ENCODE data around the gene RMP24.

The RMP24 gene

DNA sequence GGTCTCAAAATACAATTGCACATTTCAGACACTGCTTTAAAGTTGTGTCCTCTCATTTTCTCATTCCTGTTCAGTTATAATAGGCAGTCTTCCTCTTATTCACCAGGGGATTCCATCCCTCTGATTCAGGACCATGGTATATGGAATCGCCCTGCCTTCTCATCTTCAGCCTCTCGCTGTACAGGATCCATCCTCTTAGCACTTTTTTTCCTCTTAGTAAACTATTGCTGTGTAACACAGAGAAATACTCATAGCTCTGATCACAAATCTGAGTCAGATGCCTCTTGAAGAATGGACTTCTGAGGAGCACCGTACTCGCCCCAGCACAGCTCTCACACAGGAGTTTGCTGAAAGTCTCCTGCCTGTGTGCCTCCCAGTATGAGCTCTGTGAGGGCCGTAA lies 11.3 kb downstream of the RMP24 start:
- TF ChIP-seq, protein P1, sequence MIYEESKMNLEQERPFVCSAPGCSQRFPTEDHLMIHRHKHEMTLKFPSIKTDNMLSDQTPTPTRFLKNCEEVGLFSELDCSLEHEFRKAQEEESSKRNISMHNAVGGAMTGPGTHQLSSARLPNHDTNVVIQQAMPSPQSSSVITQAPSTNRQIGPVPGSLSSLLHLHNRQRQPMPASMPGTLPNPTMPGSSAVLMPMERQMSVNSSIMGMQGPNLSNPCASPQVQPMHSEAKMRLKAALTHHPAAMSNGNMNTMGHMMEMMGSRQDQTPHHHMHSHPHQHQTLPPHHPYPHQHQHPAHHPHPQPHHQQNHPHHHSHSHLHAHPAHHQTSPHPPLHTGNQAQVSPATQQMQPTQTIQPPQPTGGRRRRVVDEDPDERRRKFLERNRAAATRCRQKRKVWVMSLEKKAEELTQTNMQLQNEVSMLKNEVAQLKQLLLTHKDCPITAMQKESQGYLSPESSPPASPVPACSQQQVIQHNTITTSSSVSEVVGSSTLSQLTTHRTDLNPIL (CRISPR knock-in tag; IDR thresholded peaks at IDR 0.05; ENCODE audit: low read depth), result no peak
- TF ChIP-seq TCF4 (CRISPR knock-in tag; IDR thresholded peaks at IDR 0.05; ENCODE audit: borderline replicate concordance), result no peak
- TF ChIP-seq PPARA (CRISPR knock-in tag; IDR thresholded peaks at IDR 0.05; ENCODE audit: borderline replicate concordance), result no peak
- TF ChIP-seq ZNF565 (CRISPR knock-in tag; conservative IDR thresholded peaks at IDR 0.05; ENCODE audit: low read depth), result no peak
- TF ChIP-seq CSDC2 (CRISPR knock-in tag; IDR thresholded peaks at IDR 0.05), result no peak
- TF ChIP-seq OSR1 (CRISPR knock-in tag; IDR thresholded peaks at IDR 0.05), result no peak
- TF ChIP-seq, protein P2, sequence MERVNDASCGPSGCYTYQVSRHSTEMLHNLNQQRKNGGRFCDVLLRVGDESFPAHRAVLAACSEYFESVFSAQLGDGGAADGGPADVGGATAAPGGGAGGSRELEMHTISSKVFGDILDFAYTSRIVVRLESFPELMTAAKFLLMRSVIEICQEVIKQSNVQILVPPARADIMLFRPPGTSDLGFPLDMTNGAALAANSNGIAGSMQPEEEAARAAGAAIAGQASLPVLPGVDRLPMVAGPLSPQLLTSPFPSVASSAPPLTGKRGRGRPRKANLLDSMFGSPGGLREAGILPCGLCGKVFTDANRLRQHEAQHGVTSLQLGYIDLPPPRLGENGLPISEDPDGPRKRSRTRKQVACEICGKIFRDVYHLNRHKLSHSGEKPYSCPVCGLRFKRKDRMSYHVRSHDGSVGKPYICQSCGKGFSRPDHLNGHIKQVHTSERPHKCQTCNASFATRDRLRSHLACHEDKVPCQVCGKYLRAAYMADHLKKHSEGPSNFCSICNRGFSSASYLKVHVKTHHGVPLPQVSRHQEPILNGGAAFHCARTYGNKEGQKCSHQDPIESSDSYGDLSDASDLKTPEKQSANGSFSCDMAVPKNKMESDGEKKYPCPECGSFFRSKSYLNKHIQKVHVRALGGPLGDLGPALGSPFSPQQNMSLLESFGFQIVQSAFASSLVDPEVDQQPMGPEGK (CRISPR knock-in tag; IDR thresholded peaks at IDR 0.05; ENCODE audit: borderline replicate concordance), result no peak
- TF ChIP-seq ZNF70 (CRISPR knock-in tag; IDR thresholded peaks at IDR 0.05), result no peak
- no peak for TF ChIP-seq RARB (CRISPR knock-in tag; IDR thresholded peaks at IDR 0.05)
- TF ChIP-seq ZNF8 (CRISPR knock-in tag; IDR thresholded peaks at IDR 0.05), result no peak
- no peak for TF ChIP-seq ZFP3 (CRISPR knock-in tag; IDR thresholded peaks at IDR 0.05)
- TF ChIP-seq ESRRG (CRISPR knock-in tag; IDR thresholded peaks at IDR 0.05), result no peak
- no peak for TF ChIP-seq GLIS3 (CRISPR knock-in tag; IDR thresholded peaks at IDR 0.05)
- no peak for TF ChIP-seq ISL1 (CRISPR knock-in tag; IDR thresholded peaks at IDR 0.05)

DNA sequence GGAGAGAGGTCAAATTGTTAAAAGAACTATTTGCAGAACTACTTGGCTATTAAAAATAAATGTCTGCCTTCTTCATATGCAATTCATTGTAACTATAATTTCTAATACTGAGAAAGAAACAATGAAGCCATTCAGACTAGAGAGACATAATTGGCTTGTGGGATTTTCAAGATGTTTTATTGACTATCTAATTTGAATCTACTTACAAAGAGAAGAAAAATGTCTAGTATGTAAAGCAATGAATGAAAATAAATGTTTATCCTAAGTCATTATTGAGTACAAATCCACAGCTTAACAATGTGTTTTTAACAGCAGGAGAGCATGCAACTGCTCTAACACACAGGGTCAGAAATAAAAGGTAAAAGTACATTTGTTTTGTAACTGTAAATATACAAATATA lies 19.2 kb downstream of the RMP24 start:
- ATAC-seq, result no peak
- TF ChIP-seq, protein P3, sequence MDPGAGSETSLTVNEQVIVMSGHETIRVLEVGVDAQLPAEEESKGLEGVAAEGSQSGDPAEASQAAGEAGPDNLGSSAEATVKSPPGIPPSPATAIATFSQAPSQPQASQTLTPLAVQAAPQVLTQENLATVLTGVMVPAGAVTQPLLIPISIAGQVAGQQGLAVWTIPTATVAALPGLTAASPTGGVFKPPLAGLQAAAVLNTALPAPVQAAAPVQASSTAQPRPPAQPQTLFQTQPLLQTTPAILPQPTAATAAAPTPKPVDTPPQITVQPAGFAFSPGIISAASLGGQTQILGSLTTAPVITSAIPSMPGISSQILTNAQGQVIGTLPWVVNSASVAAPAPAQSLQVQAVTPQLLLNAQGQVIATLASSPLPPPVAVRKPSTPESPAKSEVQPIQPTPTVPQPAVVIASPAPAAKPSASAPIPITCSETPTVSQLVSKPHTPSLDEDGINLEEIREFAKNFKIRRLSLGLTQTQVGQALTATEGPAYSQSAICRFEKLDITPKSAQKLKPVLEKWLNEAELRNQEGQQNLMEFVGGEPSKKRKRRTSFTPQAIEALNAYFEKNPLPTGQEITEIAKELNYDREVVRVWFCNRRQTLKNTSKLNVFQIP (CRISPR knock-in tag; IDR thresholded peaks at IDR 0.05; ENCODE audit: borderline replicate concordance, low read depth), result no peak

More for the DNA sequence above, 11.3 kb downstream of the RMP24 start:
- peak; percentile 70 for ATAC-seq

DNA sequence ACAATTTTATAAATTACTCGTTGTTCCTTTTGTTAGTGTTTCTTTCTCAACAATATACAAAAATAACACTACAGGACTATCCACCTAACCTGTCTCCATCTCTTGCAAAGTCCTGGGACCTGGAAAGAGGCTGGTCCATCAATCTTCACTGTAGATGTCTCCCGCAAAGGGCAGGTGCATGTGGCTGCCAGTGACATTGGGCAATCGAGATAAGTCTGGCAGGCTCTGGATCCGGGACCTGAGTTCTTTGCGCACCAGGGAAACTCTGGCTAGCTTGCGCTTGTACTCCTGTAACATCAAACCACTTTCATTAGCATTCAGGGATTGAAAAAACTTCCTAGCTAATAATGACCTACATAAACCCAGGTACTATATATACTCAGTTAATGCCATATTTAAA lies 20.5 kb downstream of the RMP24 start:
- no peak for ATAC-seq
- TF ChIP-seq GLIS3 (CRISPR knock-in tag; IDR thresholded peaks at IDR 0.05), result no peak
- no peak for TF ChIP-seq ZNF70 (CRISPR knock-in tag; IDR thresholded peaks at IDR 0.05)
- no peak for TF ChIP-seq TOX (CRISPR knock-in tag; IDR thresholded peaks at IDR 0.05; ENCODE audit: borderline replicate concordance)
- no peak for TF ChIP-seq RARB (CRISPR knock-in tag; IDR thresholded peaks at IDR 0.05)
- no peak for TF ChIP-seq BACH2 (CRISPR knock-in tag; IDR thresholded peaks at IDR 0.05; ENCODE audit: borderline replicate concordance)
- TF ChIP-seq SNAI2 (CRISPR knock-in tag; IDR thresholded peaks at IDR 0.05), result no peak
- TF ChIP-seq ZFP3 (CRISPR knock-in tag; IDR thresholded peaks at IDR 0.05), result no peak
- TF ChIP-seq ISL1 (CRISPR knock-in tag; IDR thresholded peaks at IDR 0.05), result no peak
- TF ChIP-seq ZNF565 (CRISPR knock-in tag; conservative IDR thresholded peaks at IDR 0.05; ENCODE audit: low read depth), result no peak

DNA sequence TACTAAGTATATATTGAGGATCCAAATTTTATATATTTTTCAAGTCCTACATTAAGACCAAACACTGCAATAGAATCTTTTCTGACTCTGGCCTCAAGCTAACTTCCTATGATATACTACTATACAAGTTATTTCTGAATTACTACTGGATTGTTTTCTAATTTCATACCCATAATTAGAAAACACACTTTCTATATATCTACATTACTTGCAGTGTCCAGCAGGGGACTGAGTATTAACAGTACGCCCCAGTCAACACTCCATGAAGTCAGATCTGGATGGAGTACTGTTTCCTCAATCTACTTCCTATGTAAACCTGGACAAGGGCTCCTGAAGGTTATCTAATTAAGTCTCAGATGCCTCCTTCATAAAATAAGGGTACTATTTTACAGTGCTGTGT lies 26.5 kb downstream of the RMP24 start:
- peak; percentile 74 for ATAC-seq
- TF ChIP-seq ZNF8 (CRISPR knock-in tag; IDR thresholded peaks at IDR 0.05), result no peak
- TF ChIP-seq ARNTL (CRISPR knock-in tag; IDR thresholded peaks at IDR 0.05; ENCODE audit: borderline replicate concordance, low read depth), result no peak
- no peak for TF ChIP-seq RARB (CRISPR knock-in tag; IDR thresholded peaks at IDR 0.05)
- no peak for TF ChIP-seq ZFP30 (CRISPR knock-in tag; IDR thresholded peaks at IDR 0.05)
- TF ChIP-seq OSR1 (CRISPR knock-in tag; IDR thresholded peaks at IDR 0.05), result no peak
- TF ChIP-seq, protein P4, sequence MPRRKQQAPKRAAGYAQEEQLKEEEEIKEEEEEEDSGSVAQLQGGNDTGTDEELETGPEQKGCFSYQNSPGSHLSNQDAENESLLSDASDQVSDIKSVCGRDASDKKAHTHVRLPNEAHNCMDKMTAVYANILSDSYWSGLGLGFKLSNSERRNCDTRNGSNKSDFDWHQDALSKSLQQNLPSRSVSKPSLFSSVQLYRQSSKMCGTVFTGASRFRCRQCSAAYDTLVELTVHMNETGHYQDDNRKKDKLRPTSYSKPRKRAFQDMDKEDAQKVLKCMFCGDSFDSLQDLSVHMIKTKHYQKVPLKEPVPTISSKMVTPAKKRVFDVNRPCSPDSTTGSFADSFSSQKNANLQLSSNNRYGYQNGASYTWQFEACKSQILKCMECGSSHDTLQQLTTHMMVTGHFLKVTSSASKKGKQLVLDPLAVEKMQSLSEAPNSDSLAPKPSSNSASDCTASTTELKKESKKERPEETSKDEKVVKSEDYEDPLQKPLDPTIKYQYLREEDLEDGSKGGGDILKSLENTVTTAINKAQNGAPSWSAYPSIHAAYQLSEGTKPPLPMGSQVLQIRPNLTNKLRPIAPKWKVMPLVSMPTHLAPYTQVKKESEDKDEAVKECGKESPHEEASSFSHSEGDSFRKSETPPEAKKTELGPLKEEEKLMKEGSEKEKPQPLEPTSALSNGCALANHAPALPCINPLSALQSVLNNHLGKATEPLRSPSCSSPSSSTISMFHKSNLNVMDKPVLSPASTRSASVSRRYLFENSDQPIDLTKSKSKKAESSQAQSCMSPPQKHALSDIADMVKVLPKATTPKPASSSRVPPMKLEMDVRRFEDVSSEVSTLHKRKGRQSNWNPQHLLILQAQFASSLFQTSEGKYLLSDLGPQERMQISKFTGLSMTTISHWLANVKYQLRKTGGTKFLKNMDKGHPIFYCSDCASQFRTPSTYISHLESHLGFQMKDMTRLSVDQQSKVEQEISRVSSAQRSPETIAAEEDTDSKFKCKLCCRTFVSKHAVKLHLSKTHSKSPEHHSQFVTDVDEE (CRISPR knock-in tag; IDR thresholded peaks at IDR 0.05), result no peak
- TF ChIP-seq, protein P3 (CRISPR knock-in tag; IDR thresholded peaks at IDR 0.05; ENCODE audit: borderline replicate concordance, low read depth), result no peak
- no peak for TF ChIP-seq GLIS3 (CRISPR knock-in tag; IDR thresholded peaks at IDR 0.05)
- no peak for TF ChIP-seq ZC3H10 (CRISPR knock-in tag; IDR thresholded peaks at IDR 0.05)
- no peak for TF ChIP-seq ZNF70 (CRISPR knock-in tag; IDR thresholded peaks at IDR 0.05)
- TF ChIP-seq, protein P1 (CRISPR knock-in tag; IDR thresholded peaks at IDR 0.05; ENCODE audit: low read depth), result no peak
- TF ChIP-seq ZNF565 (CRISPR knock-in tag; conservative IDR thresholded peaks at IDR 0.05; ENCODE audit: low read depth), result no peak
- no peak for TF ChIP-seq SNAI2 (CRISPR knock-in tag; IDR thresholded peaks at IDR 0.05)
- no peak for TF ChIP-seq TOX (CRISPR knock-in tag; IDR thresholded peaks at IDR 0.05; ENCODE audit: borderline replicate concordance)
